Stimulated activated CD4-positive, alpha-beta T cell treated with anti-CD3 and anti-CD28 coated beads, TNF-alpha, amount 100 ng/mL, for 1 hour (primary cell): ENCODE measurements around the gene SPDYE5.
A peak's percentile ranks its signal among the peaks of the same experiment; 100 is the strongest.
"Not testable (repeated sequence)": the region's sequence is repeated elsewhere in the genome, so short reads cannot be mapped to it uniquely, and the experiment has no call there.

Experiments
- DNase-seq, 3 donors: peaks; one replicate each; pipeline ENCODE4 v3.0.0-alpha.2; 2020; ENCODE audit warnings: low read depth in 3 of 3, low spot score in 1 of 3

SPDYE5 gene

GRCh38 chr7:75492020-75492419 lies at the start of gene SPDYE5:
SPDYE5 (plus strand) TSS chr7:75492320; CDS start chr7:75494048, 1,728 bp downstream.
- not testable (repeated sequence) for DNase-seq

- not testable (repeated sequence) for DNase-seq
Observed at GRCh38 chr7:75442465-75443111, 49.5 kb upstream of the SPDYE5 start.

- DNase-seq, result not testable (repeated sequence)
Observed at GRCh38 chr7:75449946-75450345, 42.2 kb upstream of the SPDYE5 start.

- not testable (repeated sequence) for DNase-seq
Observed at GRCh38 chr7:75452494-75452955, 39.6 kb upstream of the SPDYE5 start.

GRCh38 chr7:75456403-75456802 lies 35.7 kb upstream of the SPDYE5 start:
- not testable (repeated sequence) for DNase-seq

GRCh38 chr7:75458034-75458433 lies 34.1 kb upstream of the SPDYE5 start:
- not testable (repeated sequence) for DNase-seq

- not testable (repeated sequence) for DNase-seq
Observed at GRCh38 chr7:75460541-75460940, 31.6 kb upstream of the SPDYE5 start.

GRCh38 chr7:75470166-75470565 lies 22.0 kb upstream of the SPDYE5 start:
- not testable (repeated sequence) for DNase-seq

- not testable (repeated sequence) for DNase-seq
Observed at GRCh38 chr7:75477457-75477856, 14.7 kb upstream of the SPDYE5 start.

- DNase-seq, result not testable (repeated sequence)
Observed at GRCh38 chr7:75480313-75480712, 11.8 kb upstream of the SPDYE5 start.

GRCh38 chr7:75485355-75485978 lies 6.7 kb upstream of the SPDYE5 start:
- DNase-seq, result not testable (repeated sequence)

GRCh38 chr7:75485979-75486643 lies 6.0 kb upstream of the SPDYE5 start, which contains the start of gene POM121C:
POM121C (minus strand) TSS chr7:75486299; CDS start chr7:75441496, 44,803 bp downstream.
- peak; percentile 67 to 76 (median 69) for DNase-seq

GRCh38 chr7:75509033-75509432 lies 16.9 kb downstream of the SPDYE5 start:
- DNase-seq, result not testable (repeated sequence)

GRCh38 chr7:75518842-75519241 lies 26.7 kb downstream of the SPDYE5 start:
- DNase-seq, result not testable (repeated sequence)

- DNase-seq, result not testable (repeated sequence)
Observed at GRCh38 chr7:75521727-75522126, 29.6 kb downstream of the SPDYE5 start.

- DNase-seq, result not testable (repeated sequence)
Observed at GRCh38 chr7:75527224-75527722, 35.2 kb downstream of the SPDYE5 start.

GRCh38 chr7:75531359-75531821 lies 39.3 kb downstream of the SPDYE5 start:
- no peak for DNase-seq

- DNase-seq, result no peak
Observed at GRCh38 chr7:75532639-75533038, 40.5 kb downstream of the SPDYE5 start.

- no peak for DNase-seq
Observed at GRCh38 chr7:75533926-75534325, 41.8 kb downstream of the SPDYE5 start.

GRCh38 chr7:75534727-75535307 lies 42.7 kb downstream of the SPDYE5 start:
- DNase-seq, result no peak

- DNase-seq, result no peak
Observed at GRCh38 chr7:75536491-75536890, 44.4 kb downstream of the SPDYE5 start.
